ENCODE results near the gene RFX4.

GRCh38 chr12:106645074-106645421 lies 62.2 kb downstream of the RFX4 start:
- TF ChIP-seq ZNF850 (CRISPR knock-in tag; conservative IDR thresholded peaks at IDR 0.05): no peak
- 0 out of 2 replicates have a peak, but pooled peaks have one; percentile 38 for TF ChIP-seq MAZ (IDR thresholded peaks at IDR 0.05; ENCODE audit: borderline replicate concordance, low read depth, low read length)
- TF ChIP-seq MAZ (CRISPR knock-in tag; IDR thresholded peaks at IDR 0.05; ENCODE audit: low read depth): 0 out of 2 replicates have a peak, but pooled peaks have one; percentile 19
- no peak for TF ChIP-seq MXD1 (CRISPR knock-in tag; IDR thresholded peaks at IDR 0.05)
- no peak for TF ChIP-seq CREB1 (IDR thresholded peaks at IDR 0.05)
- no peak for TF ChIP-seq CREB1 (CRISPR knock-in tag; IDR thresholded peaks at IDR 0.05)
- TF ChIP-seq CTCF (CRISPR knock-in tag; IDR thresholded peaks at IDR 0.05): no peak
- no peak for TF ChIP-seq UBTF (CRISPR knock-in tag; IDR thresholded peaks at IDR 0.05)
- TF ChIP-seq CHD4 (IDR thresholded peaks at IDR 0.05; ENCODE audit: borderline replicate concordance, low read length): no peak
- TF ChIP-seq POLR2AphosphoS5 (IDR thresholded peaks at IDR 0.05; ENCODE audit: low read depth, low read length): no peak
